ENCODE measurements around the gene LTB4R. TPM values are rescaled to one million over a fixed set of nuclear protein-coding genes. Genes with fewer than 3 reads are reported as not detected.

The LTB4R gene
- total RNA-seq, 2 donors from 2014 or later: 6.4 to 6.6 TPM

DNA sequence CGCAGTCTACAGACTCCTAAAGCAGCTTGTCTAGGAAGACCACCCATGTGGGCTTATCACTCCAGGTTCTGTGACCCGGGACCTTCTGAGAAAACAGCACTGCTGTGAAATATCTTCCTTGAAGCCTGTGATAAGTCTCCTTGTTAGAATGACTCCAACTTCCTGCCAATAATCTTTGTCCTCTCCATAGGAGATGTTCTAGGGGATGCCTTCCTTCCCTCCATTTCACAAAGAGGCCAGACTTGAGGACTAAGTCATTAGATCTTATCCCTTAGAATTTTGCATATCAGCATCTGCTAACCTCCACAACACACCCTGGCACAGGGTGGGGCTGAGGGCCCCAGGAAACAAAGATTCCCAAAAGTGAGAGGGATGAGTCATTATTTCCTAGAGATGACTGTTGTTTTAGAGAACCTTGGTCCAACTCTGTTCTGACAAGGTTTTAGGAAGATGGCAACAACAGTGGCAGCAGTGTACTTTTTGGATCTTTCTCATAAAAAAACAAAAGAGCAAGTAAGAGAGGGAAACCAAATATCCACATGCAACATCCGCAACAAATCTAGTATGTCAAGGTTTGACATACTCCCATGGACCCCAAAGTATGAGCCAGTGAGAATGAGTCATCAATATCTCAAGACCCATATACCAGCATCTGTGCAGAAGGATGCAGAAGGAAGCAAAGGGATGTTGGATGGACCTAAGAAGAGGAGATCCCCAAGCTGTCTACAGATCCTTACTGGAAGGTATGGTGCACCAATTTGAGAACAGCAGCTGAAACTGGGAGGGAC, 6.0 kb downstream of the LTB4R start:
- no peaks in the 10 kb centered on the region for H3K9me3 Mint-ChIP-seq
- Histone ChIP-seq H3K4me3 (ENCODE audit: low read length) (no peak overlapping the region), H3K27ac (ENCODE audit: low read depth, low read length) (no peak overlapping the region), H3K36me3 (ENCODE audit: control insufficient read depth, insufficient read depth, low read length) (no peaks in the 10 kb centered on the region), H3K4me1 (ENCODE audit: control insufficient read depth, insufficient read depth, low read length) (no peaks in the 10 kb centered on the region), H3K27me3 (ENCODE audit: control insufficient read depth, insufficient read depth, low read length, poor library complexity, severe bottlenecking) (peaks cover 7% of the 10 kb centered on the region), H3K9me3 (ENCODE audit: control insufficient read depth, low read length) (no peaks in the 10 kb centered on the region), H3K9ac (ENCODE audit: extremely low read depth, low read length, poor library complexity, severe bottlenecking) (no peak overlapping the region)
- TF ChIP-seq, protein P1, sequence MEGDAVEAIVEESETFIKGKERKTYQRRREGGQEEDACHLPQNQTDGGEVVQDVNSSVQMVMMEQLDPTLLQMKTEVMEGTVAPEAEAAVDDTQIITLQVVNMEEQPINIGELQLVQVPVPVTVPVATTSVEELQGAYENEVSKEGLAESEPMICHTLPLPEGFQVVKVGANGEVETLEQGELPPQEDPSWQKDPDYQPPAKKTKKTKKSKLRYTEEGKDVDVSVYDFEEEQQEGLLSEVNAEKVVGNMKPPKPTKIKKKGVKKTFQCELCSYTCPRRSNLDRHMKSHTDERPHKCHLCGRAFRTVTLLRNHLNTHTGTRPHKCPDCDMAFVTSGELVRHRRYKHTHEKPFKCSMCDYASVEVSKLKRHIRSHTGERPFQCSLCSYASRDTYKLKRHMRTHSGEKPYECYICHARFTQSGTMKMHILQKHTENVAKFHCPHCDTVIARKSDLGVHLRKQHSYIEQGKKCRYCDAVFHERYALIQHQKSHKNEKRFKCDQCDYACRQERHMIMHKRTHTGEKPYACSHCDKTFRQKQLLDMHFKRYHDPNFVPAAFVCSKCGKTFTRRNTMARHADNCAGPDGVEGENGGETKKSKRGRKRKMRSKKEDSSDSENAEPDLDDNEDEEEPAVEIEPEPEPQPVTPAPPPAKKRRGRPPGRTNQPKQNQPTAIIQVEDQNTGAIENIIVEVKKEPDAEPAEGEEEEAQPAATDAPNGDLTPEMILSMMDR (conservative IDR thresholded peaks at IDR 0.05): no peak
- H3K27ac Mint-ChIP-seq: no peak overlapping the region
- 82 to 90% methylated on average over 2 to 3 of the region's 3 CpGs for WGBS, 2 experiments (ENCODE audit: insufficient coverage in 1 of 2, insufficient read length in 1 of 2)
- no peaks in the 10 kb centered on the region for H3K36me3 Mint-ChIP-seq (ENCODE audit: low read depth)
- peaks cover 4% of the 10 kb centered on the region for H3K4me1 Mint-ChIP-seq
- no peak overlapping the region for H3K4me3 Mint-ChIP-seq
- peaks cover 66% of the 10 kb centered on the region for H3K27me3 Mint-ChIP-seq (ENCODE audit: insufficient read depth)
- no peak for DNase-seq

DNA sequence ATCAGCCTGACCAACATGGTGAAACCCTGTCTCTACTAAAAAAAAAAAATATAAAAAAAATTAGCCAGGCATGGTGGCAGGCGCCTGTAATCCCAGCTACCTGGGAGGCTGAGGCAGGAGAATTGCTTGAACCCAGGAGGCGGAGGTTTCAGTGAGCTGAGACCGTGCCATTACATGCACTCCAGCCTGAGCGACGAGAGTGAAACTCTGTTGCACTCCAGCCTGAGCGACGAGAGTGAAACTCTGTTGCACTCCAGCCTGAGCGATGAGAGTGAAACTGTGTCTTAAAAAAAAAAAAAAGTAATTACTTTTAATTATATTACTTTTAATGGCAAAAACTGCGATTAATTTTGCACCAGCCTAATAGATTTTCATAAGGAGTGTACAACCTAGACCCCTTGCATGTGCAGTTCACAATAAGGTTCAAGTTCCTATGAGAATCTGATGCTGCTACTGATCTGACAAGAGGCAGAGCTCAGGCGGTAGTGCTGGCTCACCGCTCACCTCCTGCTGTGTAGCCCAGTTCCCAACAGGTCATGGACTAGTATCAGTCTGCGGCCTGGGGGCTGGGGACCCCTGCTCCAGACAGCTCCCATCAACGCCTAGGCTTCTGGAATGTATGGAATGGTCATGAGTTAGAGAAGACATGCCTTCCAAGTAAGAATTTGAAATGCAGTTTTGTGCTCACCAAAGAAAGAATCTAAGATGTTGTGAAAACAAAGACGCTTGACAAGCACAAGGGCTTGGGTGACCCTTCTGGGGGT, 10.1 kb downstream of the LTB4R start:
- WGBS, 2 experiments (ENCODE audit: insufficient coverage in 1 of 2, insufficient read length in 1 of 2): 86 to 91% methylated on average over 9 to 14 of the region's 14 CpGs
- Histone ChIP-seq H3K36me3 (ENCODE audit: control insufficient read depth, insufficient read depth, low read length) (no peaks in the 10 kb centered on the region), H3K27me3 (ENCODE audit: control insufficient read depth, insufficient read depth, low read length, poor library complexity, severe bottlenecking) (peaks cover 7% of the 10 kb centered on the region), H3K9me3 (ENCODE audit: control insufficient read depth, low read length) (no peaks in the 10 kb centered on the region), H3K4me3 (ENCODE audit: low read length) (no peak overlapping the region), H3K27ac (ENCODE audit: low read depth, low read length) (no peak overlapping the region), H3K4me1 (ENCODE audit: control insufficient read depth, insufficient read depth, low read length) (no peaks in the 10 kb centered on the region), H3K9ac (ENCODE audit: extremely low read depth, low read length, poor library complexity, severe bottlenecking) (no peak overlapping the region)
- H3K27ac Mint-ChIP-seq: no peak overlapping the region
- H3K4me3 Mint-ChIP-seq: no peak overlapping the region
- DNase-seq: peak; percentile 83
- no peaks in the 10 kb centered on the region for H3K9me3 Mint-ChIP-seq
- H3K4me1 Mint-ChIP-seq: peaks cover 4% of the 10 kb centered on the region
- peaks cover 74% of the 10 kb centered on the region for H3K27me3 Mint-ChIP-seq (ENCODE audit: insufficient read depth)
- TF ChIP-seq, protein P1 (conservative IDR thresholded peaks at IDR 0.05): no peak
- no peaks in the 10 kb centered on the region for H3K36me3 Mint-ChIP-seq (ENCODE audit: low read depth)

DNA sequence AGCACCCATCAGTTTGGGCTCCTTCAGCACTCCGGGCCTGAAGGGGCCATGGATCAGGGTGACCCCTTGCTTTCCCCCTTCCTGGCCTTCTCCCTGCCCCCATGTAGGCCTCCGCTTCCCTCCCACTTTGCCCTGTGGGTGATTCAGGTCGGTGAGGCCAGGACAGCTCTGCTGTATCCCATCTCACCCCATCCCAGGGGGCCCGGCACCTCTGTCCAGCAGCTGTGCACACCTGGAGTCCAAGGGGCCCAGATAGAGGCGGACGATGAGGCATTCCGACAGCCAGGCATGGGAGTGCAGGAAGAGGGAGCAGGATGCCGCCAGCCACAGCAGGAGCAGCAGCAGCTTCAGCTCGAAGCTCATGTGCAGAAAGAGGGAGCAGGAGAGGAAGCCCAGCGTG, 11.4 kb downstream of the LTB4R start:
- Histone ChIP-seq H3K9me3 (ENCODE audit: control insufficient read depth, low read length) (no peaks in the 10 kb centered on the region), H3K27me3 (ENCODE audit: control insufficient read depth, insufficient read depth, low read length, poor library complexity, severe bottlenecking) (peaks cover 7% of the 10 kb centered on the region), H3K9ac (ENCODE audit: extremely low read depth, low read length, poor library complexity, severe bottlenecking) (no peak overlapping the region), H3K4me1 (ENCODE audit: control insufficient read depth, insufficient read depth, low read length) (no peaks in the 10 kb centered on the region), H3K36me3 (ENCODE audit: control insufficient read depth, insufficient read depth, low read length) (no peaks in the 10 kb centered on the region), H3K27ac (ENCODE audit: low read depth, low read length) (no peak overlapping the region), H3K4me3 (ENCODE audit: low read length) (no peak overlapping the region)
- Mint-ChIP-seq H3K36me3 (ENCODE audit: low read depth) (no peaks in the 10 kb centered on the region), H3K4me3 (no peak overlapping the region), H3K27me3 (ENCODE audit: insufficient read depth) (peaks cover 72% of the 10 kb centered on the region), H3K4me1 (peaks cover 2% of the 10 kb centered on the region), H3K9me3 (no peaks in the 10 kb centered on the region), H3K27ac (no peak overlapping the region)
- TF ChIP-seq, protein P1 (conservative IDR thresholded peaks at IDR 0.05): no peak
- no peak for DNase-seq
- 89 to 91% methylated on average over 7 to 10 of the region's 10 CpGs for whole genome bisulfite sequencing, 2 experiments (ENCODE audit: insufficient coverage in 1 of 2, insufficient read length in 1 of 2)

Measured in endodermal cell (in vitro differentiated cells).